HG03469 (cell line): ENCODE results near the gene IFRD1.

Source experiments
- ATAC-seq: cut with Tn5 transposase; IDR thresholded peaks from one replicate; pipeline ENCODE4 v1.9.1; 2021; ENCODE audit warnings: mild to moderate bottlenecking, moderate library complexity, moderate number of reproducible peaks; ENCODE audit not compliant: unreplicated experiment

Gene IFRD1

DNA sequence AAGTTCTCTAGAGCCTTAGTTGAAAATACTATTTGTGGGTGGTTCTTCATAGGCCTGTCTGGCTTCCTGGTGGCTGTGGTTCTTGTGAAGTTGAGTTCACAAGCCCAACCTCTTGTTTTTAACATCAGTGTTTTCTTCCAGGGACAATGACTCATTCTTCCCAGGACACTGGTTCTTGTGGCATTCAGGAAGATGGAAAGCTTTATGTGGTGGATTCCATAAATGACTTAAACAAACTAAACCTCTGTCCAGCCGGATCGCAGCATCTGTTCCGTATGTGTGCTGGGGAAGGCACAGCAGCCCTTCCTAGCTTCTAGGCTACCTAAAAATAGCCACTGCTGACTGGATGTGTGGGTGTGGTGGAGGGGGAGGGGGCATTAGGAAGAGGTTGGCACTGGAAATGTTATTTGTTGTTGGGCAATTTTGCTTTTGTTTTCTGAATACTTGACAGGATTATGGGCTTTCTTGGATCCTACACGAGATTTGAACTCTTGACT, 34.5 kb downstream of the IFRD1 start:
- ATAC-seq = no peak

DNA sequence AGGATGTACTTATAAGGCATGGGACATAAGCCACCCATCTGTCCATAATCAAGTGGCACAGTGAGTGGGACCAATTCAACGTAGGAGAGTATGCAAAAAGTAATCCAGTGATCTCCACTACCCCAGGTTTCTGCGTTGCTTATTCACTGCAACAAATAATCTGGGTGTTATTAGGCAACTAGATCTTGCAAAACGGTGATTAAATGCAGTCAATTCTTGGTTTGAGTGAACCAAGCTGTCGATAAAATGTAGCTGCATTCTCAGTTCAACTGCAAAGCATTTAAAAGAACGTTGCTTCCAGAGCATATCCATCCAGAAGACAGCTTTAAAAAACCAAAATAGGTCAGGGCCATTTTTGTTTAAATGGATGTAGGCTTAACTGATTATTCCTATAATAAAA, 35.5 kb downstream of the IFRD1 start:
- ATAC-seq = no peak

DNA sequence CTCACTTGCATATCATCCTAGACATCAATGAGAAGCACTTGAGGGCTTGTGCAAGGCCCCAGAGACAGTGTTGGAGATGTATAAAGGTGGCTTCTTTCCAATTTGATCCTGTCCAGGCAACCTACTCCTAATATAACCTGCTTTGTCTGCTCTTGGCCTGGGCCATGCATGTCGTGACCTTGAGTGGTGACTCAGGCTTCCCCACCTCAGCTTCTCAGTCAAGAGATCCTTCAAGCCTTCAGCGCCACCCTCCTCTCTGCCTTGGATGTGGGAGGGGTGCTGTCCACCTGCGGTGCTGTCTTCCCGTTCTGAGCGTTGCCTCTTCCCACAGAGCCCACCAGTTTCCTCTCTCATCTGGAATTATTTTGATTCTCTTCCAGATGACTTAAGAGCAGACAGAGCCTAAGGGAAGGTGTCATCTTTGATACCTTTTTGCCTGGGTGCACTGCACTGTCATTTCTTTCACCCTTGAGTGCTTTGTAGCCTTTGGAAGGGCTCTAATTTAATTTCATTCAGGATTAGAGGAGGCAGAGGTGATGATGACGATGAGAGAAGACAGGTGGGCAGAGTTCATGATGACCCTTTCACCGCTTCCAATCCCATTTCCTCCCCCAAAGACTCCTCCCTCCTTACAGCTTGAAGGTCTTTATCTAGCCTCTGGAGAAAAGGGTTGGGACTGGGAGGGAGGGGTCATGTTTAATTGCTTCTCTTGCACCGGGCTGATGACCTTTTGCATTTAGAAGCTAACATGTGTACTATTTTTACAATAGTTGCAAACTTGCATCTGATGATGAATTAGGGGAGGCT, 37.4 kb downstream of the IFRD1 start:
- ATAC-seq = no peak

DNA sequence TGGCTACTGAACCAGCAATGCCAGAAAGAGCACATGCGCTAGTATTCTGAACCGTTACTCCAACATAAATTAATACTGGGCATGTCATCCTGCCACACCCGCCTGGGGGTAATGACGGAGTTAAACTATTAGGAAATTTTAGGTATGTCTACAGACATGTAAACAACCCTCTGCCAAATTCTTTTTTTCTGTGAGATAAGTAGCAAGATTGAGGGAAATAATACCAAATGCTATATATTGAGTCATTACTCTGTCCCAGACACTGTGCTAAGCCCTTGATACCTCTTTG, 37.9 kb downstream of the IFRD1 start:
- no peak for ATAC-seq

DNA sequence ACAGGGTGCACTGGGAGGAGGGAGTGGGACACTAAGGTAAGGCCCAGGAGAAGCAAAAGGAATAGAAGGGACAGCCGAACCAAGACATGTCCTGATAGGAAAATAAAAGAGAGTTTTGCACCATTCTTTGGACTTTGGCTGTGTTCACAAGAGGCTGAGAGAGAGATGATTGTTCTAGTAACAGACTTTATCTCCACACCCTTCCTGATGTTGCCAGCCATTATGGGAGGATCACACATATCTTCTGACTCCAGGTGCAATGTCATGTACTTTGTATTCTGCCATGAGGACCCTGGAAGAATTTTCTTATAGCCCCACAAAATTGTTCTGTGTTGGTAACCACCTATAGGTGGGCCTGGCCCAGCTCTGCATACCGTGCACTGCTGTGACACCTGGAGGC, 41.9 kb downstream of the IFRD1 start:
- no peak for ATAC-seq

DNA sequence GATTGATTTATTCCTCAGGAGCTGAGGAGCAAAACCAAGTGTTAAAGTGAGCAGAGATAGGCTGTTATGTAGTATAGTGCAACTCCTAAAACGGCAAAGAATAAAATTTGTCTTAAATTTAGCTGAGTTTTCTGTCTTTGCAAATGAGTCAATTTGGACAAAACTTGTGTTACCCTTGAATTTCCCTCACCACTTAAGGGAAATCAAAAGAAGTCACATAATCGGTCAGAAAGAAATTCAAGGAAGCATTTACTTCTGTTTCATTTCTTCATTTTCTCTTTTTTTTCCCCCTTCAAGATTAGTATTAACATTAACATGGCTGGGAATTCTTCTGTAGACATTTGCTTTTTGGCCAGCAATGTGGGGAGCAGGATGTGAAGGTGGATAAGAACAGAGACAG, 44.4 kb downstream of the IFRD1 start:
- ATAC-seq = no peak

DNA sequence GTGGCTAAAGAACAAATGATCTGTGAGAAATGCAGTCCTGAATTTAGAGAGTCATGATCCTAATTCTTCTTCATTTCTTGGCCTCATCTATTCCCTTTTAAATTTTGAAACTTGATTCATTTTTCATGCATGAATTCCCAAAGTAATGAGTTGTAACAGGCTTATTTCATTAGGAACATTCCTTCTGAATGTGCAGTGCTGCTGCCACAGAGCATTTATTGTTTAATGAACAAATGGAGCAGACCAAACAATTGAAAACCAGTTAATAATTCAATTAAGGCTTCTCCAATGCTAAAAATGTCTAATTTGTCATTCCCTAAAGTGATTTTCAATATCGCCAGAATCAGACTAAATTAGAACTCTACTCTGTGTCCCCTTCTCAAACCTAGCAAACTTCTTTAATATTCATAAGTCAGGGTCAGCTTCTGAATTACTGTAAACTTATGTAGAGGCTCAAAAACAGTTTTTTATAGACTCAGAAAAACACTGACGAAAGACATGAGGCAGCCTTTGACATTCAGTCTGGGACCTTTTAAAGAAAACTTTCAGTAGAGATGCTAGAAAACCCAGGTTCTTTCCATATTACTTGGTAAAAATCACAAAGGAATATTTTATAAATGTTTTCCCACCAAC, 45.0 kb downstream of the IFRD1 start:
- ATAC-seq = no peak

DNA sequence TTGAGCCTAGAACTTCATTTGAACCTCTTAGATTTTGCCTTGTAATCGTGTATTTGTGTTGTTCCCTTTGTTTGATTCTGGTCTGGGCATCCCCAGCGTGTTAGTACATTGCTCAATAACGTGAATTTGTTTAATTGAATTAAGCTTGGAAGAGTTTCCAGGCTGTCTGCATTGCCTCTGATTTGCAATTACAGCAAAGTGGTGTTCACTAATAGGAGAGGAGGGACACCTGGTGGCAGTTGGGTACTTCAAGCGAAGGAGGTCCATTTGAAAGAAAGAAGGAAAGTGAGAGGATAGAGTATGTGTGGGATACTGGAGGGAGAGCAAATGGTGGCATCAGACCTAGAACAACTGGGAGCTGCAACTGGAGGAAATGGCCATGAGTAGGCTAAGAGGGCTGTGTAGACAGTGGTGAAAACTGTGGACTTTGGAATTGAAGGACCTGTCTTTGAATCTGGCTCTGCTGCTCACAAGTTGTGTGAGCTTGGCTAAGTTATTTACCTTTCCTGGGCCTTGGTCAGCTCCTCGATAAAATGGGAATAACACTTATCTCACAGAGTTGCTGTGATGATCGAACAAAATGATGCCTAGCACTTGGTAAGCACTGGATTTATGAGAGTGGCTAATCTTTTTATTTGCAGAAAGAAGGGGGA, 45.7 kb downstream of the IFRD1 start:
- no peak for ATAC-seq

DNA sequence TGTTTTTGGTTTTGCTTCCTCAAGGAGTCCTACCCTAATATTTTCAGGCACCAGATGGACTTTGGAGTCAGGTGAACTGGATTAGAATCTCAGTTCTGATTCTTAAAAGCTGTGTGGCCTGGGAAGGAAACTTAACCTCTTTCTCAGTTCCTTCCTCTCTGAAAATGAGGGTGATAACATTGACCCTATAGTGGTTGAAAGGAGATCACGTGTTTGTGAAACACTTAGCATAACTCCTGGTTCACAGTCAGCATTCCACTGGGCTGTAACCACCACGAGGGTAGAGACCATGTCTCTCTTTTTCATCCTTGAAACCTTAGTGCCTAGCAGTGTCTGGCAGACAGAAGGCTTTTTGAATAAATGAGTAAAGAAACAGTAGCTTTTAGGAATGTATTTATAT, 47.2 kb downstream of the IFRD1 start:
- peak; percentile 65 for ATAC-seq

DNA sequence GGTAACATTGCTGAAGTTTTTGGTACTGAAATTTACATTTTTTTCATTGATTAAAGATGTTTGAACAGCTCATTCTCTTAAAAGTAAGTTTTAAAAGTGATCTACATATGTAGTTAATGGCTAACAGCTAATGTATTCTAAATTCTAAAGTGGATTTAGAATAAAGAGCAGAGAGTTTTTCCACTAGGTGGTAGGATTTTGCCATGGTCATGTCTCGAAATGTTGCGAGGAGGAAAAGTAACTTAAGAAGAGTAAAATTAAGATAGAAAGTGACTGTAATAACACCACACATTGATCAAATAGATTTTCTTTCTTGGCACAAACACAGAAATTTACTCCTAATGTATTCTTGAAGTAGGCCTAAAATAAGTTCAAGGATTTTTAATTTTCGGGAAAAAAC, 50.4 kb downstream of the IFRD1 start:
- ATAC-seq = no peak

DNA sequence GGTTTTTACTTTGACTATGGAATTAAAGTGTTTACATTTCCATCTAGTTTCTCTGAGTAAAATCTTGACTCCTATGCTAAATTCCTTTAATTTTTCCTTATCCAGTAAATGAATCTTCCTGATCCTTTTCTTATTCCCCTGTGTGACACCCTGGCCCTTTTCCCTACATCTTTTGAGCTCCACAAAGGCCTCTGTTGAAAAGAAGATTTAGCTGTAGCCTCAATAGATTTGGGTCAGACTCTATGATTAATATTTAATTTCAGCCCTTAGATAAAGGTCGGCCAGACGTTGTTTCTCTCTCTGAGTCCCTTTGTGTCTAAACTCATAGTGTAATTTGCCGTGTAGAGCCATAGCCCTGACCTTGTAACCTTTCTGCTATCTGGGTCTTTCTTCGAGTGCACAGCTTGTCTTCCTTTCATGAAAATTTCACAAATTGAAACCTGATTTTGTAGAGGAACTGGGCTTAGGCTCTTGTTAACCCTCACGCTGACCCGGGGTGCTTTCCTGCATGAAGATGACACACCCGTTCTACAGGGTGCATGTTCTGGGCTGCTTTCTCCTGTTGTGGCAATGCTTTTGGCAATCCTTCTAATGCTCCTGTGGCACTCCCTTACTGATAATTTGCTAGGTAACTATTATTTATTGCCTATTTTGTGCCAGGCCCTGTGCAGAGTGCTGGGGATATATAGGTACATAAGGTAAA, 51.7 kb downstream of the IFRD1 start:
- no peak for ATAC-seq

DNA sequence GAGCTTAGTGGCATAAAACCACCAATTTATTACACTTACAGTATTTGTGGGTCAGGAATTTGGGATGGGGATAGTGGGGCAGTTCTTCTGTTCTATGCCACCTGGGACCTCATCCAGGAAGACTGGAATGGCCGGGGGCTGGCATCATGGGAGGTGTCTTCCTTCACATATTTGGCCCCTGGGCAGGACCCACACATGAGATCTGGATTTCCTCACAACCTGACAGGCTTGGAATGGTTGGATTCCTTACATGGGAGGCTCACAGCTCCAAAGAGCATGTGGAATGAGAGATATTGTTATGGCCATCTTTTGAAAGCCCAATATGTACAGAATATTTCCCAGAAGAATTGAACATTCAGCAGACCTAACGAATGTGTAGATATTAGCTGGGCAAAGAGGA, 52.4 kb downstream of the IFRD1 start:
- no peak for ATAC-seq

DNA sequence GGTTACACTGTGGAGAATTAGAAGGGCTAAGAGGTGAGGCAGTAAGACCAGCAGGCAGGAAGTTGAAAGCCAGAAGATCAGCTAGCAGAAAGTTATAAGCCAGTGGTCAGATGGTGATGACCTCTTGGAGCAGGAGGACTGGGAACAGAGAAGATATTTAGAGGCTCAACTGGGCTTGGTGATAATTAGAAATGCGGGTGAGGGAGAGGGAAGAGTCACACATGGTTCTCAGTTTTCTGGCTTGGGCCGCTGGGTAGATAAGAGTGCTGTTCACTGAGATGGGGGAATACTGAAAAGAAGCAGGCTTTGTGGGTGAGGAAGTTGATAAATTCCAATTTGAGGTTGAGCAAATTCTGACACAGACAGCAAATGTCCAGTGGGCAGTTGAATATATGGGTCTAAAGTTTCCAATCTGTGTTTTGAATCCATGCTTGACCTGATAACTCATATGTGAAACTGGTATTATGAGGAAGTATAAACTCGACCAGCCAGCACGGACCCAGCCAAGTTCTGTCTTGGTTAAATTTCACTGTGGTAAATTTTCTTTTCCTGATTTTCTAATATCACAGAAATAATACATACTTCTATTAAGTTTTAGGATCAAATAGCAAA, 53.2 kb downstream of the IFRD1 start:
- no peak for ATAC-seq

DNA sequence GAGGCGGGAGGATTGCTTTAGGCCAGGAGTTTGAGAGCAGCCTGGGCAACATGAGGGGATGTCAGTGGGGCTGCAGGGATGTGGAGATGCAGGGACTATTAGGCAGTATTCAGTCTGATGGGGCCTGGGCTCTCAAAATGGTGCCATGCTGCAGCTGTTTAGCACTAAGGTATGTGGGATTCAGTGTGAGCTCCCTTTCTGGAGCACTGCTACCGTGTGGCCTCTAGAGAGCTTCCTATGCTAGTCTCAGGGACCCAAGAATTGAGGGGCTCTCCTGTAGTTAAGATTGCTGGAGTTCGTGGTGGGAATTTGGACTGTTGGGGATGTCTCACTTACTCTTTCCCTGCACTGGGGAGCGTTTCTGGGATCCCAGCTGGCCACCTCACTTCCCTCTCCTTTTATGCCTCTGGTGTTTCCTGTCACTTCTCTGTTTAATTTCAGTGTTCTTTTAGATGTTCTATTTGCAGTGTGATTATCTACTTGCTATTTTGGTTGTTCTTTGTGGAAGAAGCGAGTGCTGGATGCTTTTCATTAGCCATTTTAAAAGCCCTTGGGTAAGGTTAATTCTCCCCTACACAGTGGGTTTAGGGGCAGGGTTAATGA, 53.9 kb downstream of the IFRD1 start:
- no peak for ATAC-seq

DNA sequence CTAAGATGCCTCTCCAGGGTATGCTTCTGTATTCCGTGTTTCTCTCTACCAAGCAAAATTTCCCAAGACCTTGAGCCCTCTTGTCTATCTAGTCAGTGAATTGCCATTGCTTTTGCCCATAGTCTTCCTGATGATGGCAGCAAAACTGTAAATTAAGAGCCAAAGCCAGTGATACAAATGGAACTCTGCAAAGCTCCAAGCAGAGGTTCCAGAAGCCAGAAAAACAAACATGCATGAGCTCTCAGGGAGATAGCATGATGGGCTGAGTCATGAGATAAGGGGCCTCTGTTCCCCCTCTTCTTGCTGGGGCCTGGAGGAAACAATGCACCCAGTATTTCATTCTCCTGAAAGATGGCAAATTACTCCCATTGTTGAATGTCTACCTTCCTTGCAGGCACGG, 55.2 kb downstream of the IFRD1 start:
- no peak for ATAC-seq

DNA sequence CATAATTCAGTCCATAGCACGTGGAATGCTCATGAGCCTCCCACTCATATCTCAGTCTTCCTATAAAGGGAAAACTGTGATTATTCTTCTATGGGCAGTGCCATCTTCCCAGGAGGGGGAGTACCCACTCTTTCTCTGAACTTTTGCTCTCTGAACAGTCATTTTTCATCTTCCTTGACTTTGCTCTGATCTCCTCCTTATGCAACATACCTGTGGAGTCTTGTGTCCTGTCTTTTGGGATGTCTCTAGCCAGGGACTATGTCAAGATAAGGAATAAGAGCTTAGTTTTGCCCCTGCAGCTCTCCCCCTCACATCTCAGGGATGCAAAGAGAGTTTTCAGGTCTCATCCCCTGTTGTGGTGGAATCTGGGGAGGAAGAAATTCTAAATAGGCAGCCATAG, 58.1 kb downstream of the IFRD1 start:
- ATAC-seq = no peak

DNA sequence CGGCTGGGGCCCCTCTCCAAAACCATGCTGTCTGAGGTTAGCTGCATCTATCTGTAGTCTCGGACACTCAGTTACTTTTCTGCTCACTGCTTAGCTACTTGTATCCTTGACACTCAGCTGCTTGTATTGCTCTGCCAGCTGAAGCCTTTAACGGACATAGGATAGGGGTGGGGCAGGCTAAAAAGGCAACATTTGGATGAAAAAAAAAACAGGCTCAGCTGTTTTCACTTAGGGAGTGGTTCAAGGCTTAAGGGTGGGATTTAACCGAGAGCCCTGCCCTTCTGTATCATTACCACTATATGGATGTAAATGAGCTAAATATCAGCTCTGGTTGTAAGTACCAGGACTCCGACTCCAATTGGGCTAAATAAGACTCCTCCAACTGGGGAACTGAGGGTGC, 59.1 kb downstream of the IFRD1 start:
- ATAC-seq = no peak

DNA sequence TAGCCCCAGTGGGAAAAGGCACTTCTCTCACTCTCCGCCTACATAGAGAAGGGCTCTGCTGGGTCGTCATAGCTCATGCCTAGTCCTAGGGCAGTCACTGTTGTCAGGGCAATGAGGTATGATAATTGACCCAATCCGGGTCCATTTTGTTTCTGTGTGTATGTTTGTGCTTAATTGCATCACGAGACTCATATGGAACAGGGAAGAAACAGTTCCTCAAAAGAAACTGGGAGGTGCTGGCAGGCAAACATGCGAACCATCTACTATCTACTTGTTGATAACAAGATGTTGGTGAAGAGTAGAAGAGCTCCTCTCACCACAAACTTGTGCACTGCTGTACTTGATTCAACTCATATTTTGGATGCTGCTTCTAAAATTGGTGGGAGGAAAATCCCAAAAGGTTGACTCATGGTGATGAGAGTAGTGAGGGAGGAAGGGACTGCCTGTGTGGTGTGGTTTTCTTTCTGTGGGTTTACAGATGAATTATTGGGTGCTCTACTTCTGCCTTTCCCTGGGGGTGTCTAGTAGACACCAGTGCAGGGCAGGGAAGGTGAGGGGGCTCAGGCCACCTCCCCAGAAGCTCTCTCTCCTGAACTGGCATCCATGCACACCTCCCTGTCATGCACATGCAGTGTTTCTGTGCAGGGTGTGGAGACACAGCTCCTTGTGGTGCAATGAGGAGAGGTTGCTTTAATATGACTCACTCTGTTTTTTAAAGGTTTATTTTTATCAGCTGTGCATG, 59.9 kb downstream of the IFRD1 start:
- ATAC-seq = peak; percentile 40

DNA sequence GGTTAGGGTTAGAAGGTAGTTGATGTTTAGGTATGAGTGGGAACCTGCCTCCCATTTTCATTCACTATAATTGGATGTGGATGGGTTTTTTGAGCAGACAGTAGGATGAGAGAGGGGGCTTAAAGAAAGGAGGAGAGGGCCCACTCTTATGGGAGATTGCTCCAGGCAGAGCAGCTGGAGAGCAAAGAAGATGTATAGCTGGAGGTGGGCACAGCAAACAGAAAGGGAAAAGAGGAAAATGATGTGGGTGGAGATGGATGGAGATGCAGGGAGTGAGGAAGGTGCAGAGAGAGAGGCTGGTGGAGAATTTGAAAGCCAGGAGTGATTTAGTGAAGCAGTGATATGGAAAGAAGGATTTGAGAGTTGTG, 60.5 kb downstream of the IFRD1 start:
- ATAC-seq = no peak
